Parathyroid adenoma (tissue), 2 donors: ENCODE data around the gene FRMD1.
A peak's percentile ranks its signal among the peaks of the same experiment; 100 is the strongest.

Experiments used
- H2AFZ ChIP-seq: fragments of 300-600 bp; sonication (generic); one replicate; pipeline ENCODE4 v1.7.0; 2017; ENCODE audit warnings: antibody characterized with exemption, mild to moderate bottlenecking
- H3K27ac ChIP-seq: fragments of 300-600 bp; sonication (generic); one replicate; pipeline ENCODE4 v1.7.0; 2017
- H3K27me3 ChIP-seq: fragments of 300-600 bp; sonication (generic); one replicate; pipeline ENCODE4 v1.7.0; 2017; ENCODE audit warnings: low read length; ENCODE audit not compliant: control insufficient read depth, insufficient read depth
- H3K36me3 ChIP-seq: fragments of 300-600 bp; sonication (generic); one replicate; pipeline ENCODE4 v1.7.0; 2017; ENCODE audit warnings: low read length; ENCODE audit not compliant: control insufficient read depth, insufficient read depth
- H3K4me1 ChIP-seq: fragments of 300-600 bp; sonication (generic); one replicate; pipeline ENCODE4 v1.7.0; 2017; ENCODE audit warnings: control low read depth
- H3K4me2 ChIP-seq: fragments of 300-600 bp; sonication (generic); one replicate; pipeline ENCODE4 v1.7.0; 2017; ENCODE audit warnings: low read length
- H3K4me3 ChIP-seq: fragments of 300-600 bp; sonication (generic); one replicate; pipeline ENCODE4 v1.7.0; 2017; ENCODE audit warnings: low read depth, low read length
- H3K79me2 ChIP-seq: fragments of 300-600 bp; sonication (generic); one replicate; pipeline ENCODE4 v1.7.0; 2017; ENCODE audit warnings: control low read depth
- H3K9ac ChIP-seq: fragments of 300-600 bp; sonication (generic); one replicate; pipeline ENCODE4 v1.7.0; 2017; ENCODE audit warnings: mild to moderate bottlenecking
- H3K9me3 ChIP-seq: fragments of 300-600 bp; sonication (generic); one replicate; pipeline ENCODE4 v1.7.0; 2017; ENCODE audit warnings: low read length; ENCODE audit not compliant: control insufficient read depth
- CTCF ChIP-seq: fragments of 300-600 bp; sonication (generic); IDR thresholded peaks from one replicate; pipeline ENCODE4 v1.7.0; 2017; ENCODE audit warnings: antibody characterized with exemption, mild to moderate bottlenecking
- donor health status: primary hyperparathyroidism.

The FRMD1 gene

DNA sequence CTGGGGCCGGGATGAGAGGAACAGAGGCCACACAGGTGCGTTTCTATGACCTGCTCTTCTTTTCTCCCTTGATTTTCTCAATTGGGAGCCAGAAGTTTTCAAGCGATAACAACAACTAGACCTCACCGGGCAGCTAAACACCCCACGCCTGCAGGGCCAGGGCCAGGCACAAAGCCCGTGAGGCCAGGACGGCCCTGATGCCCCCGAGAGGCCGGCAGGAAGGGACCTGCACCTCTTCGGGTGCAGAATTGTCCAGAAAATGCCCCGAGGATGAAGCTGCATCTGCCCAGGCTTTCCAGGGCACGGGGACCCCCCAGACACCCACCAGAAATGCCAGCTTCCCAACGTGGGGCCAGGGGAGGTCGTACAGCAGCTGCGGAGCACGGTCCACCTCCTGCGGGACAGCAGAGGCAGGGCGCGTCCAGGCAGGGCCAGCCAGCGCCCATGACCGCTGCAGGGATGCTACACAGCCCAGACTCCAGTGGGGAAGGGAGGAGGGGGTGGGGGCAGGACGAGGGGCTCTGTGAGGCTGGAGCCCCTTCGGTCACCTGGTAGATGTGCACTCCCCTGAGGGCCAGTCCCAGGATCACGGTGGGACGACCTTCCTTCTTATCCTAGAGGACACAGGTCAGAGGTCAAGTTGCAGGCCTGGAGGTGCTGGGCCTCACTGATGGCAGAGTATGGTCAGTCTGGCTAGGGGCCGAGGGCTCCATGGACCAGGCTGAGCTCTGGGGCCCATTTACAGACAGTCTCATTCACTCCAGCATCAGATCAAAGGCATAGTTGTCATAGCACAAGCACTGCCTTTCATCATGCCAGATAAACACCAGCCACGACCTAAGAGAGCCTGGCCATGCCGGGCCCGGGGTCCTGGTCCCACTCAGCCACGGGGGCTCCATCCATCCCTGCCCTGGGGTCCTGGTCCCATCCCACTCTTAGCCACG lies 16.4 kb downstream of the FRMD1 start:
- Histone ChIP-seq H3K79me2 (no peaks in the 10 kb centered on the region), H3K9ac (no peak overlapping the region), H3K9me3 (no peaks in the 10 kb centered on the region)

GRCh38 chr6:168061269-168062210 lies 17.5 kb downstream of the FRMD1 start:
- no peaks in the 10 kb centered on the region for H3K27me3 ChIP-seq
- no peaks in the 10 kb centered on the region for H3K36me3 ChIP-seq
- no peak overlapping the region for H3K27ac ChIP-seq
- H3K4me3 ChIP-seq: no peak overlapping the region
- H3K79me2 ChIP-seq: no peaks in the 10 kb centered on the region
- no peaks in the 10 kb centered on the region for H3K9me3 ChIP-seq
- TF ChIP-seq CTCF: no peak
- no peaks in the 10 kb centered on the region for H3K4me1 ChIP-seq
- H2AFZ ChIP-seq: no peak overlapping the region
- H3K9ac ChIP-seq: no peak overlapping the region
- H3K4me2 ChIP-seq: no peak overlapping the region

More for the DNA sequence above, 16.4 kb downstream of the FRMD1 start:
- H2AFZ ChIP-seq: no peak overlapping the region
- H3K27me3 ChIP-seq: no peaks in the 10 kb centered on the region
- no peak overlapping the region for H3K27ac ChIP-seq
- no peak overlapping the region for H3K4me2 ChIP-seq
- no peak for TF ChIP-seq CTCF
- no peaks in the 10 kb centered on the region for H3K4me1 ChIP-seq
- no peak overlapping the region for H3K4me3 ChIP-seq
- H3K36me3 ChIP-seq: no peaks in the 10 kb centered on the region

DNA sequence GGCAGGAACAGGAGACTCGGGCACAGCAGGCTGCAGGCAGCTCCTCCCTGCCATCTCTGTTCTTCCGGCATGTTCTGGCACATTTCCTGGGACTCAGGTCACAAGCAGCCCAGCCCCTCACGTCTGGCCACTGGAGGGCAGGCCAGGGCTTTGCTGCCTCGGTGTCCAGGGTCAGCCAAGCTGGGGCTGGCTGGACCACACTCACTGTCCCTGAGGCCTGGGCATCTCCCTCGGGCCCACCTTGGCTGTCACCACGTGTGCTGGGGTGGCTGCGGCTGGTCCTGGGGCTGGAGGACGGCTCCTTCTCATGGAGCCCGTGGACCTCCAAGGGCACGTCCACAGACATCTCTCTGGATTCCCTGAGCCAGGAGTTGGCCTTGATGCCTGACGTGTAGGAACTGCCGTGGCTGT lies 18.5 kb downstream of the FRMD1 start:
- Histone ChIP-seq H3K79me2 (no peaks in the 10 kb centered on the region), H3K4me2 (no peak overlapping the region), H3K4me1 (no peaks in the 10 kb centered on the region), H3K27ac (no peak overlapping the region), H3K9ac (no peak overlapping the region), H3K9me3 (no peaks in the 10 kb centered on the region), H3K27me3 (no peaks in the 10 kb centered on the region), H3K4me3 (no peak overlapping the region), H3K36me3 (no peaks in the 10 kb centered on the region), H2AFZ (no peak overlapping the region)
- TF ChIP-seq CTCF: peak; percentile 20

DNA sequence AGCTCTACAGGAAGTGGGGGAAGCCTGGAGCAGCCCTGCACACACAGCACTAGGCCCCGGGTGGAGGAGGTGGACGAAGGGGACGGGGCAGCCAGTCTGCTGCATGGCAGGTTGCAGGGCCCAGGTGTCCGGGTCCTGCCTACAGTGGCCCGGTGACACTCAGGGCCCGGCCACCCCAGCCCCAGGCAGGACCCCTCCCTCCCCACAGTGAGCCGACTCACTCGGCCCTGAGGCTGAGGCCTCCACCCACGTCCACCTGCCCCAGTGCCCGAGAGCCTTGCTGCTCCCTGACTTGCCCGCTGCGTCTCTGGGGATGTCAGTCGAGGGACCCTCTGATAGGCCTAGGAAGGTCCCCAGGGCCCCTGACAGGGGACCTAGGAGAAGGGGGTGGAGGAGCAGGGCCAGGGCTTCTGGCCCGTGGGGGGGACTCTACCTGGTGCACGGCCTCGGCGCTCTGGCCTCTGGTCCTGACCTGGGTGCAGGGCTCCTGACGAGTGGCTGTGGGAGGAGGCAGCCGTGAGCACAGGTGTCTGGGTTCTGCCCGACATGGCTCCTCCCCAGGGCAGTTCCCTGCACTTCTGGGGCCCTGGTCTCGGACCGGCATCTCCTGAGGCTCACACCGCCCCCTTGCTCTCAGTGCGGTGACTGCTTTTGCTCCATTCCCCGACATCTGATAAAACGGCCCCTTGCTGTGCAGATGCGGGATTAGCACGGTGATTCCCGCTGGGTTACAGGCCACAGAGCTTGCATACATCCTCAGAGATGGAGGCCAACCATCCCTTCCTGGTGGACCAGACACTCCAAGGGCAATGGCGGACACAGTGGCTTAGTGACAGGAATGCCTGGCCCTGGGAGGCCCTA lies 20.1 kb downstream of the FRMD1 start:
- Histone ChIP-seq H3K27ac (no peak overlapping the region), H3K9me3 (no peaks in the 10 kb centered on the region), H3K9ac (no peak overlapping the region), H3K27me3 (no peaks in the 10 kb centered on the region), H2AFZ (no peak overlapping the region), H3K4me1 (no peaks in the 10 kb centered on the region), H3K79me2 (no peaks in the 10 kb centered on the region), H3K4me2 (no peak overlapping the region), H3K4me3 (no peak overlapping the region), H3K36me3 (no peaks in the 10 kb centered on the region)
- TF ChIP-seq CTCF: no peak
